Measurements from ENCODE around the gene TPM2.

GRCh38 chr9:35738186-35738585, 48.5 kb upstream of the TPM2 start:
- TF ChIP-seq CTCF (IDR thresholded peaks at IDR 0.05; ENCODE audit: insufficient read depth, low read length, poor library complexity, severe bottlenecking) (no peak), EZH2phosphoT487 (conservative IDR thresholded peaks at IDR 0.05; ENCODE audit: low read length) (no peak)
